IMR-90 (cell line): Measurements from ENCODE around the gene CDON. TPM values are rescaled to one million over a fixed set of nuclear protein-coding genes. Genes with fewer than 3 reads are reported as not detected.

ENCODE experiments used
- ATAC-seq: fragments of 200-7000 bp; cut with Tn5 transposase; 2 replicates; pipeline ENCODE4 v1.9.1; 2020; ENCODE audit warnings: low read depth, mild to moderate bottlenecking, moderate library complexity
- BruUV-seq: library from RNA; stranded (reverse); fragments of 400-500 nt; replicated peaks from 2 replicates; lab custom pipeline; 2021; lab: Mats Ljungman, UMichigan
- CTCF ChIA-PET: fragments of 300-600 bp; formaldehyde crosslinking; extraction: SDS; loops from one replicate; lab custom pipeline; 2021; ENCODE audit warnings: antibody characterized with exemption; lab: Yijun Ruan, JAX
- POLR2A ChIA-PET: fragments of 300-600 bp; sonication (Branson Sonifier 250); formaldehyde crosslinking; loops from one replicate; lab custom pipeline; 2022; ENCODE audit warnings: antibody characterized with exemption; ENCODE audit not compliant: unreplicated experiment; lab: Charles Lee
- DNase-seq: peaks from one replicate; pipeline ENCODE4 v3.0.0; 2013
- H2AFZ ChIP-seq: replicated peaks from 2 replicates; pipeline ENCODE3; 2013; ENCODE audit warnings: low read length, mild to moderate bottlenecking; ENCODE audit not compliant: poor library complexity
- H2AK5ac ChIP-seq: 2 replicates; pipeline ENCODE4 v1.6.1; 2013; ENCODE audit warnings: low read depth, low read length, inconsistent platforms
- H2AK9ac ChIP-seq: replicated peaks from 2 replicates; pipeline ENCODE3; 2013; ENCODE audit warnings: mild to moderate bottlenecking, low read depth, low read length, moderate library complexity; ENCODE audit not compliant: poor library complexity
- H2BK120ac ChIP-seq: 2 replicates; pipeline ENCODE4 v1.6.1; 2013; ENCODE audit warnings: low read depth, low read length, inconsistent platforms
- H2BK15ac ChIP-seq: 3 replicates; pipeline ENCODE4 v1.6.1; 2013; ENCODE audit warnings: low read depth, low read length, inconsistent platforms
- H2BK20ac ChIP-seq: 2 replicates; pipeline ENCODE4 v1.6.1; 2013; ENCODE audit warnings: low read depth, mild to moderate bottlenecking, inconsistent platforms, low read length, moderate library complexity
- H2BK5ac ChIP-seq: 2 replicates; pipeline ENCODE4 v1.6.1; 2013; ENCODE audit warnings: mild to moderate bottlenecking, low read depth, low read length, inconsistent platforms; ENCODE audit not compliant: poor library complexity, severe bottlenecking
- H3K14ac ChIP-seq: replicated peaks from 2 replicates; pipeline ENCODE4 v1.6.1; 2013; ENCODE audit warnings: low read depth, low read length, inconsistent platforms
- H3K18ac ChIP-seq: 2 replicates; pipeline ENCODE4 v1.6.1; 2013; ENCODE audit warnings: low read depth, low read length, control low read depth
- H3K23ac ChIP-seq: 2 replicates; pipeline ENCODE4 v1.6.1; 2013; ENCODE audit warnings: low read depth, low read length, inconsistent platforms
- H3K27ac ChIP-seq: 2 replicates; pipeline ENCODE4 v1.5.1; 2013; ENCODE audit warnings: mild to moderate bottlenecking, control low read depth, low read length; ENCODE audit not compliant: insufficient read depth
- H3K27me3 ChIP-seq: 2 replicates; pipeline ENCODE4 v1.6.1; 2013; ENCODE audit warnings: low read length; ENCODE audit not compliant: control insufficient read depth, insufficient read depth
- H3K36me3 ChIP-seq: 2 replicates; pipeline ENCODE4 v1.6.1; 2013; ENCODE audit warnings: low read length, mixed read lengths; ENCODE audit not compliant: control insufficient read depth, insufficient read depth
- H3K4ac ChIP-seq: 2 replicates; pipeline ENCODE4 v1.6.1; 2013; ENCODE audit warnings: low read depth, low read length, inconsistent platforms
- H3K4me1 ChIP-seq: 2 replicates; pipeline ENCODE4 v1.6.1; 2013; ENCODE audit warnings: low read length, mixed read lengths; ENCODE audit not compliant: control insufficient read depth, insufficient read depth
- H3K4me2 ChIP-seq: 2 replicates; pipeline ENCODE4 v1.6.1; 2013; ENCODE audit warnings: low read depth, mild to moderate bottlenecking, control low read depth, low read length, moderate library complexity
- H3K4me3 ChIP-seq: 2 replicates; pipeline ENCODE4 v1.5.1; 2013; ENCODE audit warnings: low read depth, mild to moderate bottlenecking, control low read depth, low read length, moderate library complexity; ENCODE audit not compliant: insufficient read depth
- H3K56ac ChIP-seq: 2 replicates; pipeline ENCODE4 v1.6.1; 2013; ENCODE audit warnings: low read length, inconsistent platforms; ENCODE audit not compliant: insufficient read depth; ENCODE audit errors: extremely low read depth
- H3K79me1 ChIP-seq, 2 experiments: 2 replicates each; pipeline ENCODE4 v1.6.1; 2013; ENCODE audit warnings: low read length in 2 of 2, inconsistent platforms in 1 of 2, low read depth in 1 of 2
- H3K9ac ChIP-seq: 2 replicates; pipeline ENCODE4 v1.6.1; 2013; ENCODE audit warnings: low read depth, low read length, control low read depth
- H3K9me1 ChIP-seq: 2 replicates; pipeline ENCODE4 v1.6.1; 2013; ENCODE audit warnings: low read length, inconsistent platforms; ENCODE audit not compliant: insufficient read depth
- H3K9me3 ChIP-seq: 2 replicates; pipeline ENCODE4 v1.6.1; 2013; ENCODE audit warnings: low read length; ENCODE audit not compliant: control insufficient read depth, insufficient read depth
- H4K20me1 ChIP-seq: 2 replicates; pipeline ENCODE4 v1.6.1; 2013; ENCODE audit warnings: low read length, inconsistent platforms; ENCODE audit not compliant: insufficient read depth
- H4K5ac ChIP-seq: 2 replicates; pipeline ENCODE4 v1.6.1; 2013; ENCODE audit warnings: mild to moderate bottlenecking, low read depth, low read length, control low read depth
- H4K8ac ChIP-seq, 2 experiments: 2 replicates each; pipeline ENCODE4 v1.6.1; 2013; ENCODE audit warnings: low read depth in 2 of 2, low read length in 2 of 2, control low read depth in 1 of 2, inconsistent platforms in 1 of 2
- H4K91ac ChIP-seq: 2 replicates; pipeline ENCODE4 v1.6.1; 2013; ENCODE audit warnings: low read depth, low read length, inconsistent platforms; ENCODE audit not compliant: insufficient read depth
- CEBPB ChIP-seq: IDR thresholded peaks from 2 replicates; pipeline ENCODE4 v1.6.1; 2012; ENCODE audit warnings: low read depth, low read length, improper control_type of control experiment
- CHD1 ChIP-seq: IDR thresholded peaks from 2 replicates; pipeline ENCODE4 v1.6.1; 2012; ENCODE audit warnings: low read depth, low read length, improper control_type of control experiment
- CTCF ChIP-seq: conservative IDR thresholded peaks from 2 replicates; pipeline ENCODE4 v1.5.1; 2012; ENCODE audit warnings: mild to moderate bottlenecking, low read depth, low read length, improper control_type of control experiment
- ELK1 ChIP-seq: fragments of 150-350 bp; IDR thresholded peaks from 2 replicates; pipeline ENCODE4 v1.6.1; 2016; ENCODE audit warnings: low read depth, mild to moderate bottlenecking, low read length, moderate library complexity, borderline replicate concordance
- FOS ChIP-seq: fragments of 150-350 bp; IDR thresholded peaks from 2 replicates; pipeline ENCODE4 v1.6.1; 2016; ENCODE audit warnings: low read depth, low read length
- MAFK ChIP-seq: IDR thresholded peaks from 2 replicates; pipeline ENCODE4 v1.6.1; 2012; ENCODE audit warnings: low read depth, low read length, improper control_type of control experiment
- MAZ ChIP-seq: IDR thresholded peaks from 2 replicates; pipeline ENCODE4 v1.6.1; 2012; ENCODE audit warnings: low read depth, mild to moderate bottlenecking, low read length, improper control_type of control experiment, moderate library complexity, borderline replicate concordance
- MXI1 ChIP-seq: IDR thresholded peaks from 2 replicates; pipeline ENCODE4 v1.6.1; 2012; ENCODE audit warnings: low read depth, mild to moderate bottlenecking, low read length, moderate library complexity, borderline replicate concordance
- POLR2A ChIP-seq: IDR thresholded peaks from 2 replicates; pipeline ENCODE4 v1.6.1; 2012; ENCODE audit warnings: mild to moderate bottlenecking, low read depth, low read length
- RCOR1 ChIP-seq: IDR thresholded peaks from 2 replicates; pipeline ENCODE4 v1.6.1; 2012; ENCODE audit warnings: mild to moderate bottlenecking, low read length, improper control_type of control experiment; ENCODE audit not compliant: insufficient replicate concordance
- RFX5 ChIP-seq: IDR thresholded peaks from 2 replicates; pipeline ENCODE4 v1.8.0; 2012; ENCODE audit warnings: low read depth, mild to moderate bottlenecking, low read length, moderate library complexity
- WGBS, 2 experiments: methylation state at CpG; one replicate each; pipeline versions ENCODE4 v1.1.5 to v1.1.7; 2013; ENCODE audit warnings: missing lambda C conversion rate in 2 of 2; ENCODE audit not compliant: insufficient read length in 1 of 2; ENCODE audit errors: extremely low coverage in 2 of 2; 5-methylcytosine and 5-hydroxymethylcytosine counted together
- dilution Hi-C: fragments of 300-500 bp; cut with HindIII; formaldehyde crosslinking; loops from one replicate; pipeline ENCODE4 v1.14.3; 2018; ENCODE audit warnings: low sequenced_read_pairs; ENCODE audit not compliant: unreplicated experiment
- in situ Hi-C: fragments of 300-500 bp; cut with MboI; formaldehyde crosslinking; loops from 3 replicates; pipeline ENCODE4 v1.14.3; 2019; ENCODE audit warnings: low sequenced_read_pairs, inconsistent platforms, mixed read lengths
- intact Hi-C: fragments of 100-400 bp; cut with micrococcal nuclease; formaldehyde crosslinking; loops from 2 replicates; pipeline ENCODE4 v1.10.0; 2022
- polyA plus RNA-seq, 3 experiments: library from polyadenylated mRNA; depleted of rRNA; stranded (reverse); fragments of >200 nt; gene quantifications; 2 replicates each; pipeline ENCODE4 v1.2.3, GENCODE V29; 2012; ENCODE audit warnings: low replicate concordance in 1 of 3
- total RNA-seq: library from RNA; depleted of rRNA; stranded (reverse); fragments of >200 nt; gene quantifications from 2 replicates; pipeline ENCODE4 v1.2.3, GENCODE V29; 2012

The CDON gene
- total and polyA plus RNA-seq, 2 of the 4 experiments (the other 2 are of a cell fraction), result 1.2 to 3.8 TPM

- H3K9me1 ChIP-seq, result no peaks in the 10 kb centered on the region
- no peaks in the 10 kb centered on the region for H4K20me1 ChIP-seq
- no peaks in the 10 kb centered on the region for H3K36me3 ChIP-seq
- DNase-seq (no peak), ATAC-seq (no peak)
- H4K91ac ChIP-seq, result no peak overlapping the region
- no peak overlapping the region for H3K4me2 ChIP-seq
- H4K8ac ChIP-seq, result no peak overlapping the region
- intact Hi-C loops, result no loop called here
- H3K23ac ChIP-seq, result no peak overlapping the region
- H2BK20ac ChIP-seq, result no peak overlapping the region
- no peak overlapping the region for H3K27ac ChIP-seq
- BruUV-seq, result no TSS peak
- dilution Hi-C loops, result no loop called here
- H3K4me1 ChIP-seq, result no peaks in the 10 kb centered on the region; the same call in 1 of the 2 replicates
- H2BK120ac ChIP-seq, result no peak overlapping the region
- H3K56ac ChIP-seq, result no peak overlapping the region
- H3K9me3 ChIP-seq, result no peaks in the 10 kb centered on the region
- no CpG with 5 or more reads among the region's 4 CpGs for WGBS, 2 experiments
- H2BK5ac ChIP-seq, result no peak overlapping the region
- no peak overlapping the region for H3K18ac ChIP-seq
- H3K79me1 ChIP-seq, result no peaks in the 10 kb centered on the region
- TF ChIP-seq POLR2A (no peak), RCOR1 (no peak), FOS (no peak), MXI1 (no peak), RFX5 (no peak), CHD1 (no peak), ELK1 (no peak), CTCF (no peak), MAFK (no peak), MAZ (no peak), CEBPB (no peak)
- no peak overlapping the region for H2AK5ac ChIP-seq
- H3K27me3 ChIP-seq, result peaks cover 2% of the 10 kb centered on the region
- H3K14ac ChIP-seq, result no peak overlapping the region
- H2AK9ac ChIP-seq, result no peak overlapping the region
- POLR2A ChIA-PET, result no interaction called here
- H2BK15ac ChIP-seq, result no peak overlapping the region
- no peak overlapping the region for H3K9ac ChIP-seq
- H3K4ac ChIP-seq, result no peak overlapping the region
- CTCF ChIA-PET, result no interaction called here
- no peak overlapping the region for H3K4me3 ChIP-seq
- in situ Hi-C loops, result no loop called here
- H4K5ac ChIP-seq, result no peak overlapping the region
- no peak overlapping the region for H2AFZ ChIP-seq
Measured at GRCh38 chr11:125967515-125967914, 95.2 kb downstream of the CDON start.
